ENCODE results near the gene GIMAP8. TPM values are rescaled to one million over a fixed set of nuclear protein-coding genes. Genes with fewer than 3 reads are reported as not detected.

GIMAP8 gene
- total RNA-seq, 4 donors from 2014 or later, result 3.0 to 42.9 (median 14.8) TPM

DNA sequence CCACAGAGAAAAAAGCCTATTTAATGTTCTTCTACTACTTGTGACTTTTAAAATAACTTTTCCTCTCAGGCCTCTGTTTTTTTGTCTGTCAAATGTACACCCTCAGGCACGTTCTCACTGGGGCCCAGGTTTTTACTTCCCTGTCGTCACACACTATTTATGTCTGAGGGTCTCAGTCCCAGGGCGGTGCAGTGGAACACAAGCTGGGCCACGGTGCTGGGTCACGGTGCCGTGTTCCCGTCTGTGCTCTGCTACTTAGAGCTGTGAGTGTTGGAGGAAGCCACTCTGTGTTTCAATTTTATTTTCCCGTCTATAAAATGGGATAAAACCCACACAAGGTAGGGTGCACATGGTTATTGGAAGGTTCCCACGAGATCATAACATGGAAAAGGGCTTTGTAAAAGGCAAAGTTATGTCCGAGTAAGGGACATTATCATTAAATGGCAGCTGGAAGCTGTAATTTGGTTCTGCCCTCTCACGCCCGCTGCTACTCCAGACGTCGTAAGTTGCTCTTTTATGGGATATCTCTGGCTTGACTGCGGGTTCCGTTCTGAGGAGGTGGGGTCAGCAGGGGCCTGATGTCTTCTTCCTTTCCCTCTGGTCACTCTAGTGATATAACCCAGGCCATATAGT, 46.1 kb upstream of the GIMAP8 start:
- no peak for ATAC-seq (ENCODE audit: low FRiP score)
- TF ChIP-seq, protein P1, sequence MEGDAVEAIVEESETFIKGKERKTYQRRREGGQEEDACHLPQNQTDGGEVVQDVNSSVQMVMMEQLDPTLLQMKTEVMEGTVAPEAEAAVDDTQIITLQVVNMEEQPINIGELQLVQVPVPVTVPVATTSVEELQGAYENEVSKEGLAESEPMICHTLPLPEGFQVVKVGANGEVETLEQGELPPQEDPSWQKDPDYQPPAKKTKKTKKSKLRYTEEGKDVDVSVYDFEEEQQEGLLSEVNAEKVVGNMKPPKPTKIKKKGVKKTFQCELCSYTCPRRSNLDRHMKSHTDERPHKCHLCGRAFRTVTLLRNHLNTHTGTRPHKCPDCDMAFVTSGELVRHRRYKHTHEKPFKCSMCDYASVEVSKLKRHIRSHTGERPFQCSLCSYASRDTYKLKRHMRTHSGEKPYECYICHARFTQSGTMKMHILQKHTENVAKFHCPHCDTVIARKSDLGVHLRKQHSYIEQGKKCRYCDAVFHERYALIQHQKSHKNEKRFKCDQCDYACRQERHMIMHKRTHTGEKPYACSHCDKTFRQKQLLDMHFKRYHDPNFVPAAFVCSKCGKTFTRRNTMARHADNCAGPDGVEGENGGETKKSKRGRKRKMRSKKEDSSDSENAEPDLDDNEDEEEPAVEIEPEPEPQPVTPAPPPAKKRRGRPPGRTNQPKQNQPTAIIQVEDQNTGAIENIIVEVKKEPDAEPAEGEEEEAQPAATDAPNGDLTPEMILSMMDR (IDR thresholded peaks at IDR 0.05), result no peak
- no peak for DNase-seq (ENCODE audit: low spot score)

DNA sequence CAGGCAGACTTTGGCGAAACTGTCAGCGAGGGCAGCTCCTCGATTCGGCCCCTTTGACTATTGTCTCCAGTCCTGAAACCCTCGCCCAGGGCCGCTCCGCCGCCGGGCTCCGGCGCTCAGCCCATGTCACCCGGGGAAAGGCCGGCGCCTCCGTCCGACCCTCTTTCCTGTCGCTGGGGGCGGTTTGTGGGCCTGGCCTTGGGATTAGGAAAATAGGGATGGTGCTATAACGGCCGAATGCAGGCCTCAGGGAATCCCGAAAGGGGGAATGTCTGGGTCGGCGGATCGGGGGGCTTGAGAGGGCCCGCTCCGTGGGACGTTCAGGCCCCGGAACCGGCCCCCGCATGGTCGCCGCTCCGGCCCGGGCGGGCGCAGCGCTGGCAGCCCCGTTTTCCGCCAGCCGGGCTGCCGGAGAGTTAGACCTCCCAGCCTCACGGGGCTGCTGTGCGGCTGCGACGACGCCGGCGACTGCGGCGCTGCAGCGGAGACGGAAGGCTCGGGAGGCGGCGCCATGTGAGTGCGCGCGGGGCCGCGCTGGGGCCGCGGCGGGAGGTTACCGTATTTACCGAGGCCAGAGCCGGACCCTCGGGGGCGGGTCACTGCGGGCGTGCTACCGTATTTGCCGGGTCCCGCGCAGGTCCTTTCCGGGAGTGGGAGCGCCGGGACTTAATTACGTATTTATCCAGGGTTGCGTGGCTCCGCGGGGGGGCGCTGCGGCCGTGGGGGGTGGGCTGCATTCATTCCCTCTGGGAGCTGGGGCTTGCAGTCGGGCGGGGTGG, 45.4 kb upstream of the GIMAP8 start:
- peak; percentile 88 for ATAC-seq (ENCODE audit: low FRiP score)
- TF ChIP-seq, protein P1 (IDR thresholded peaks at IDR 0.05), result no peak

DNA sequence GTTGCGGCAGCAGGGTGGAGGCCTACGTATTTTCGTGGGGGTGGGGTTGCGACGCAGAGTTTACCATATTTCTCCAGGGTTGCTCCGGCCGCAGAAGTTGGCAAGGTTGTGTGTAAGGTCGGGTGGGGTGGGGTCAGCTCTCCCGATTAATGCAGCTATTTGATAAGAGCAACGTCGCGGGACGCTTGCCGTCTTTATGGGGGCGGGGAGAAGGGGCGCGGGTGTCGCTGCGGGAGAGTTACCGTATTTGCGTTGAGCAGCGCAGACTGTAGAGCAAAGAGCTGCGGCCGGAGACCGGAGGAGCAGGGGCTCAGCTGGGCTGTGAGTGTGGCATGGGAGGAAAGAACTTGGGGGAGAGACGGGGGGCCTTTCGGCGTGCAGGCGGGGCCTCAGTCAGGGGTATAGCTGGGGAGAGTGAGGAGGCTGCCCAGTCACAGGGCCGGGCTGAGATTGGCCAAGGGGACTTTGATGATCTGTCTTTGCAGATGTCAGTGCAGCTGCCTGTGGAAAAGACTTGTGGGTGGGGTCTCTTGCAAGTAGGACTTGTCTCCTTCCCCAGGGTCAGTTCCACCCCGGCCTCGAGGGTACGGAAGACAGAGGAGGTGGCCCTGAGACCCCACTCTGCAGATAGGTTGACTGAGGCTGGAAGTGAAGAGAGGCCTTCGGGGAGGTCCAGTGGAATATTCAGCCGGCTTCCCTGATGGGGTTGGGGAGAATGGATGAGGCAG, 44.7 kb upstream of the GIMAP8 start:
- DNase-seq (ENCODE audit: low spot score) (no peak), ATAC-seq (ENCODE audit: low FRiP score) (peak; percentile 34)
- TF ChIP-seq, protein P1 (IDR thresholded peaks at IDR 0.05), result no peak

More for the DNA sequence above, 45.4 kb upstream of the GIMAP8 start:
- DNase-seq (ENCODE audit: low spot score), result peak; percentile 73

DNA sequence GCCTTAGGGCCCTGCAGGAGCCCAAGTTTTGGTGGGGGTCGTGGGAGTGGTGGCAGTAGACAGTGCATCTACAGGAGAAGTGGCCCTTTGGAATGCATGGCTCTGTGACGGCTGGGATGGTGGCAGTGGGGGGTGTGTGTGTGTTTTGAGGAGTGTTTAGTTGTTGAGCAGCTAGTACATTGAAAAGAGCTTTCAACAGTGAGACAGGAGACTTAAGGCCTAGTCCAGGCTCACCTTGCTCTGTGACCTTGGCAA, 44.2 kb upstream of the GIMAP8 start:
- DNase-seq (ENCODE audit: low spot score) (no peak), ATAC-seq (ENCODE audit: low FRiP score) (no peak)
- TF ChIP-seq, protein P1 (IDR thresholded peaks at IDR 0.05), result no peak

DNA sequence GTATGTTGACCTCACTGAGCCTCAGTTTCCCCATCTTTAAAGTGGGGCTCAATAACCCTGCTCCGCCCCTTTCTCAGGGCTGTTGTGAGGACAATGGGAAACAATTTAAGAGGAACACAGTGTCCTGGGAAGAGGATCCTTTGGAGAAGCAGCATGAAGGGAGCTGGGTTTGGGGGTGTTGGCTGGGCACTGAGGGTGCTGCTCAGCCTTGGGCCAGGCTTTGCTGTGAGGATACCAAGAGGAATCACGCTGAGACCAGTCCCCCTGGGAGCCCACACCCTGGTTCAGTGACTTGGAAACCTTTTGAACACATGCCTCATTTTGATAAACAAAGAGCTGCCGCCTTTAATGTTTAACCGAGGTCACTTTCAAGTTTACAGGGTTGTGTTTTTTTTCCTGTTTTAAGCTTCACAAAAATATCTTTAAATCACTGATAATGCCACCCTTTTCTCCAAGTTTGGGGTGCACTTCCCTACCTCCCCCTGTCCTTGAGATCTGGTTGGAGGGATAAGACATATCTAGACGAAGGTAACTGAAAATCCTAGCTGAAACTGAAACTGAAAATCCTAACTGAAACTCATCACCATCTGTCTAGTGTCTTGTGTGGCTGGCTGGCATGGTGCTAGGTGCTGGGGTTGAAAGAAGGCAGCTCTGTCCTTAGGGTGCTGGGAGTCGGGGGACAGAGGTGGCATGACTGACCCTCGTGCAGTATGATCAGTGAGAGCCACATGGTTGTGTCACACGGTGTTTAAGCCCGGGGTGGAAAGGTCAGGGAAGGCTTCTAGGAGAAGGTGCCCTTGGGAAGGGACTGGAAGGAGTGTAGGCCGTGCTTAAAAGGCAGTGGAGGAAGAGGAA, 43.6 kb upstream of the GIMAP8 start:
- DNase-seq (ENCODE audit: low spot score) (no peak), ATAC-seq (ENCODE audit: low FRiP score) (no peak)
- TF ChIP-seq, protein P1 (IDR thresholded peaks at IDR 0.05), result no peak

DNA sequence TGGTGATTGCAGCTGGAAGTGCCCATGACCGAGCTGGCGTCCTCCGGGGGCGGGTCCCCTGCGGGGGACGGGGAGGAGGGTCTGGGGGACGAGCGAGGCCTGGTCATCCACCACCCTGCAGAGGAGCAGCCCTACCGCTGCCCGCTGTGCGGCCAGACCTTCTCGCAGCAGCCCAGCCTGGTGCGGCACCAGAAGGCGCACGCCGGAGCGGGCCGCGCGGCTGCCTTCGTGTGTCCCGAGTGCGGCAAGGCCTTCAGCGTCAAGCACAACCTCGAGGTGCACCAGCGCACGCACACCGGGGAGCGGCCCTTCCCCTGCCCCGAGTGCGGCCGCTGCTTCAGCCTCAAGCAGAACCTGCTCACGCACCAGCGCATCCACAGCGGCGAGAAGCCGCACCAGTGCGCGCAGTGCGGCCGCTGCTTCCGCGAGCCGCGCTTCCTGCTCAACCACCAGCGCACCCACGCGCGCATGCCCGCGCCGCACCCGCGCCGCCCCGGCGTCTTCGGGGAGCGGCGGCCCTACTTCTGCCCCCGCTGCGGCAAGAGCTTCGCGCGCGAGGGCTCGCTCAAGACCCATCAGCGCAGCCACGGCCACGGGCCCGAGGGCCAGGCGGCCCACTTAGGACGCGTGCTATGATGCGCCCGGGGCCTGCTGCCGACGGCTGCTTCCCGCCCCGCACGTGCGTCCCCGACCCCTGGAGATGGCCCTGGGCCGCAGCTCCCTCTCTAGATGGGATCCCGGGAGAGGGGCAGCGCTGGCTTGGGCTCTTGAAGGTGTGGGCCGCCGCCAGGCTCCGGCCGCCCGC, 42.6 kb upstream of the GIMAP8 start:
- TF ChIP-seq, protein P1 (IDR thresholded peaks at IDR 0.05), result no peak
- no peak for ATAC-seq (ENCODE audit: low FRiP score)
- no peak for DNase-seq (ENCODE audit: low spot score)

Measured in omental fat pad (tissue), 4 donors.